IgD-negative memory B cell (primary cell): ENCODE results near the gene MICALL2. TPM values are rescaled to one million over a fixed set of nuclear protein-coding genes. Genes with fewer than 3 reads are reported as not detected.

ENCODE experiments used
- H3K27ac Mint-ChIP-seq, 3 donors: one replicate each; pipeline ENCODE4 v1.8.0; 2020 to 2022; ENCODE audit warnings: mild to moderate bottlenecking in 3 of 3, mixed read lengths in 3 of 3, moderate library complexity in 1 of 3
- H3K27me3 Mint-ChIP-seq: one replicate; pipeline ENCODE4 v1.8.0; 2021; ENCODE audit warnings: mixed read lengths
- H3K36me3 Mint-ChIP-seq: one replicate; pipeline ENCODE4 v1.8.0; 2020; ENCODE audit warnings: mild to moderate bottlenecking, mixed read lengths
- H3K4me1 Mint-ChIP-seq, 3 donors: one replicate each; pipeline ENCODE4 v1.8.0; 2020 to 2022; ENCODE audit warnings: mixed read lengths in 3 of 3, mild to moderate bottlenecking in 1 of 3
- H3K4me3 Mint-ChIP-seq, 4 donors: one replicate each; pipeline ENCODE4 v1.8.0; 2020 to 2022; ENCODE audit warnings: mild to moderate bottlenecking in 4 of 4, mixed read lengths in 4 of 4, moderate library complexity in 3 of 4
- H3K9me3 Mint-ChIP-seq, 3 donors: one replicate each; pipeline ENCODE4 v1.8.0; 2020 to 2021; ENCODE audit warnings: mixed read lengths in 3 of 3, mild to moderate bottlenecking in 1 of 3
- polyA plus RNA-seq: library from polyadenylated mRNA; unstranded; fragments of 300-500 nt; fragmentation: Illumina TruSeq; gene quantifications from one replicate; pipeline ENCODE4 v1.2.3, GENCODE V29; 2021

Gene MICALL2
- polyA plus RNA-seq, 1 donor from 2014 or later: not detected

- no peaks in the 10 kb centered on the region for H3K27me3 Mint-ChIP-seq
- no peaks in the 10 kb centered on the region for H3K9me3 Mint-ChIP-seq
Measured at GRCh38 chr7:1464694-1465093, 5.4 kb upstream of the MICALL2 start.

GRCh38 chr7:1463676-1464223, 4.5 kb upstream of the MICALL2 start:
- H3K4me1 Mint-ChIP-seq: peaks cover 0 to 6% (median 4%) of the 10 kb centered on the region in 3 donors
- no peaks in the 10 kb centered on the region for H3K36me3 Mint-ChIP-seq
- H3K9me3 Mint-ChIP-seq: no peaks in the 10 kb centered on the region
- H3K27ac Mint-ChIP-seq: no peak overlapping the region
- no peaks in the 10 kb centered on the region for H3K27me3 Mint-ChIP-seq
- no peak overlapping the region for H3K4me3 Mint-ChIP-seq

More at GRCh38 chr7:1464694-1465093, 5.4 kb upstream of the MICALL2 start:
- H3K4me1 Mint-ChIP-seq: peaks cover 0 to 6% (median 6%) of the 10 kb centered on the region in 3 donors
- no peak overlapping the region for H3K27ac Mint-ChIP-seq
- H3K36me3 Mint-ChIP-seq: no peaks in the 10 kb centered on the region
- no peak overlapping the region for H3K4me3 Mint-ChIP-seq

GRCh38 chr7:1461646-1462375, 2.5 kb upstream of the MICALL2 start:
- peaks cover 0 to 9% (median 8%) of the 10 kb centered on the region in 3 donors for H3K4me1 Mint-ChIP-seq
- H3K36me3 Mint-ChIP-seq: no peaks in the 10 kb centered on the region
- H3K4me3 Mint-ChIP-seq: peak overlapping the region in 1 of 4 donors; percentile 30
- H3K27me3 Mint-ChIP-seq: no peaks in the 10 kb centered on the region
- no peak overlapping the region for H3K27ac Mint-ChIP-seq
- H3K9me3 Mint-ChIP-seq: no peaks in the 10 kb centered on the region

GRCh38 chr7:1460821-1461645, 1.8 kb upstream of the MICALL2 start:
- Mint-ChIP-seq H3K4me3 (peak overlapping the region in 1 of 4 donors; percentile 67), H3K27me3 (no peaks in the 10 kb centered on the region)

GRCh38 chr7:1459920-1460820, 900 bp upstream of the MICALL2 start:
- Mint-ChIP-seq H3K36me3 (no peaks in the 10 kb centered on the region), H3K27ac (no peak overlapping the region), H3K27me3 (no peaks in the 10 kb centered on the region), H3K4me3 (peak overlapping the region; percentile 20 to 74 (median 66)), H3K9me3 (no peaks in the 10 kb centered on the region), H3K4me1 (peaks cover 0 to 9% (median 8%) of the 10 kb centered on the region in 3 donors)

More at GRCh38 chr7:1460821-1461645, 1.8 kb upstream of the MICALL2 start:
- H3K4me1 Mint-ChIP-seq: peaks cover 0 to 9% (median 8%) of the 10 kb centered on the region in 3 donors
- no peak overlapping the region for H3K27ac Mint-ChIP-seq
- H3K36me3 Mint-ChIP-seq: no peaks in the 10 kb centered on the region
- H3K9me3 Mint-ChIP-seq: no peaks in the 10 kb centered on the region

- no peak overlapping the region for H3K27ac Mint-ChIP-seq
- no peaks in the 10 kb centered on the region for H3K36me3 Mint-ChIP-seq
- no peaks in the 10 kb centered on the region for H3K9me3 Mint-ChIP-seq
- H3K4me1 Mint-ChIP-seq: peaks cover 0 to 9% (median 8%) of the 10 kb centered on the region in 3 donors
- H3K4me3 Mint-ChIP-seq: peak overlapping the region; percentile 32 to 83 (median 70)
- no peaks in the 10 kb centered on the region for H3K27me3 Mint-ChIP-seq
Measured at GRCh38 chr7:1459512-1459892, 232 bp upstream of the MICALL2 start.

- Mint-ChIP-seq H3K36me3 (no peaks in the 10 kb centered on the region), H3K27me3 (no peaks in the 10 kb centered on the region), H3K4me1 (peaks cover 0 to 9% (median 8%) of the 10 kb centered on the region in 3 donors), H3K27ac (peak overlapping the region in 1 of 3 donors; percentile 57), H3K9me3 (no peaks in the 10 kb centered on the region), H3K4me3 (peak overlapping the region in 3 of 4 donors; percentile 46 to 76 (median 70))
Measured at GRCh38 chr7:1457949-1458682, 1.2 kb downstream of the MICALL2 start.

- H3K27me3 Mint-ChIP-seq: no peaks in the 10 kb centered on the region
- peak overlapping the region; percentile 9 to 47 (median 30) for H3K4me3 Mint-ChIP-seq
- no peaks in the 10 kb centered on the region for H3K9me3 Mint-ChIP-seq
- H3K4me1 Mint-ChIP-seq: peaks cover 0 to 8% (median 7%) of the 10 kb centered on the region in 3 donors
- peak overlapping the region in 1 of 3 donors; percentile 57 for H3K27ac Mint-ChIP-seq
- no peaks in the 10 kb centered on the region for H3K36me3 Mint-ChIP-seq
Measured at GRCh38 chr7:1457059-1457948, 2.0 kb downstream of the MICALL2 start.

- peaks cover 0 to 4% (median 3%) of the 10 kb centered on the region in 3 donors for H3K4me1 Mint-ChIP-seq
Measured at GRCh38 chr7:1455955-1456354, 3.3 kb downstream of the MICALL2 start.

GRCh38 chr7:1455241-1455939, 3.9 kb downstream of the MICALL2 start:
- Mint-ChIP-seq H3K36me3 (no peaks in the 10 kb centered on the region), H3K27me3 (no peaks in the 10 kb centered on the region)

More at GRCh38 chr7:1455955-1456354, 3.3 kb downstream of the MICALL2 start:
- Mint-ChIP-seq H3K9me3 (no peaks in the 10 kb centered on the region), H3K4me3 (no peak overlapping the region), H3K27ac (peak overlapping the region in 1 of 3 donors; percentile 59), H3K36me3 (no peaks in the 10 kb centered on the region), H3K27me3 (no peaks in the 10 kb centered on the region)

GRCh38 chr7:1454542-1454941, 4.7 kb downstream of the MICALL2 start:
- Mint-ChIP-seq H3K4me3 (no peak overlapping the region), H3K36me3 (no peaks in the 10 kb centered on the region), H3K27me3 (no peaks in the 10 kb centered on the region), H3K9me3 (no peaks in the 10 kb centered on the region), H3K4me1 (peaks cover 0 to 4% (median 3%) of the 10 kb centered on the region in 3 donors), H3K27ac (no peak overlapping the region)

More at GRCh38 chr7:1455241-1455939, 3.9 kb downstream of the MICALL2 start:
- Mint-ChIP-seq H3K27ac (no peak overlapping the region), H3K4me3 (no peak overlapping the region), H3K4me1 (peaks cover 0 to 4% (median 3%) of the 10 kb centered on the region in 3 donors), H3K9me3 (no peaks in the 10 kb centered on the region)

GRCh38 chr7:1452205-1452604, 7.1 kb downstream of the MICALL2 start:
- no peak overlapping the region for H3K27ac Mint-ChIP-seq
- H3K4me1 Mint-ChIP-seq: no peaks in the 10 kb centered on the region
- H3K9me3 Mint-ChIP-seq: no peaks in the 10 kb centered on the region
- no peaks in the 10 kb centered on the region for H3K36me3 Mint-ChIP-seq
- no peak overlapping the region for H3K4me3 Mint-ChIP-seq
- no peaks in the 10 kb centered on the region for H3K27me3 Mint-ChIP-seq
